NK-92 (cell line): ENCODE results near the gene GP1BA.

ENCODE experiments used
- DNase-seq: peaks from one replicate; lab custom pipeline; 2025; ENCODE audit not compliant: unreplicated experiment; lab: John Stamatoyannopoulos, UW

Gene GP1BA

GRCh38 chr17:4937553-4937952, 5.5 kb downstream of the GP1BA start:
- no peak for DNase-seq

DNA sequence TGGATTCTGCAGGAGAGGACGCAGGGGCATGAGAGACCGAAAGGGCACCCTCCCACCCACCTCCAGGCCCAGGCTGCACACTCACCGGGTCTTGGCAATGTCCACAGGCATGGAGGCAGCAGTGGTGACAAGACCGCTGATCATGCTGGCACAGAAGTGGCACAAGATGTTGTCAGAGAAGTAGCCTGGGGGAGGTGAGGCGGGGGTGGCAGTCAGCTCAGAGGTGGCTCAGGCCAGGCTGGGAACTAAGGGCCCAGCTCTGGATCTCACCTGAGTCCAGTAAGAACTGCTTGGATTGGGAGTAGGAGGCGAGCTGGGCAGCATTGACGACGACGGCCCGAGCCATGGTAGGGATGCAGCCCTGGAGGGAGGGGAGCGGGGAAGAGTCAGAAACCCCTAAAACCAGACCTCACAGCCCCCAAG, 6.0 kb downstream of the GP1BA start:
- no peak for DNase-seq

DNA sequence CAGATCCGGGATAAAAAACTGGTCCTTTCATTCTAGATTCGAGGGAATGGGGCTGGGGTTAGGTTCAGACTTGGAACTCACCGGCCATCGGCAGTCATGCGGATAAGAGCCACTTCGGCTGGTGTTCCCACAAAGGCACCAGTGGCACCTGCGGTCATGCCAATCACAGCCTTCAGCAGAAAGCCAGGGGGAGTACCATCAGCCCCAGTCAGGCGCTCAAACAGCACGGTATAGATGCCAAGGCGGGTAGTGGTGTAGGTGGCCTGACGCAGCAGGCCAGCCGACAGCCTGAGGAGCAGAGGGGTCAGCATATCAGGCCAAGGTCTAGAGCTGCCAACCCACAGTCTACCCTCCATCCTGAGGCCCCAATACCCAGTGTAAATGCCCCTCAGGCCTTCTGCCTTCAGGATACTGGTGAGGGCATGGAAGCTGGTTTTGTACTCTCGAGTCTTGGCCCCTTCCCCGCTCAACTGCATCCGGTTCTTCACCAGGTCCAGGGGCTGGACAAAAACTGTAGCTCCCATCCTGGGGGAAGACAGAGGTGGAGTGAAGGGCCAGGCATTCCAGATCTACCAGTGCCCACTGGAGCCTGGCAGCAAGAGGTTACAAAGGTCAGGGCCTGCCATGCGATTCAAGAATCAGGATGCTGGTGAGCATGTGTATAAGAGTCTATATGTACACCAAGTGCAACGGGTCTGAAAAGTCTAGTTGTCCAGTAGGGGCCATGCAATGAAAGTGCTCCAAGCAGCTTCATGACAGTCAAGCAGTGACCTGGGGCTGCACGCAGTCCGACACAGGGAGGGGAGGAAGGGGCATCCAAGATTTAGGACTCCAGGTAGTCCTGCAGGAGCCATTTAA, 6.8 kb downstream of the GP1BA start:
- no peak for DNase-seq

- DNase-seq, result no peak
Measured at GRCh38 chr17:4939546-4939795, 7.4 kb downstream of the GP1BA start.

DNA sequence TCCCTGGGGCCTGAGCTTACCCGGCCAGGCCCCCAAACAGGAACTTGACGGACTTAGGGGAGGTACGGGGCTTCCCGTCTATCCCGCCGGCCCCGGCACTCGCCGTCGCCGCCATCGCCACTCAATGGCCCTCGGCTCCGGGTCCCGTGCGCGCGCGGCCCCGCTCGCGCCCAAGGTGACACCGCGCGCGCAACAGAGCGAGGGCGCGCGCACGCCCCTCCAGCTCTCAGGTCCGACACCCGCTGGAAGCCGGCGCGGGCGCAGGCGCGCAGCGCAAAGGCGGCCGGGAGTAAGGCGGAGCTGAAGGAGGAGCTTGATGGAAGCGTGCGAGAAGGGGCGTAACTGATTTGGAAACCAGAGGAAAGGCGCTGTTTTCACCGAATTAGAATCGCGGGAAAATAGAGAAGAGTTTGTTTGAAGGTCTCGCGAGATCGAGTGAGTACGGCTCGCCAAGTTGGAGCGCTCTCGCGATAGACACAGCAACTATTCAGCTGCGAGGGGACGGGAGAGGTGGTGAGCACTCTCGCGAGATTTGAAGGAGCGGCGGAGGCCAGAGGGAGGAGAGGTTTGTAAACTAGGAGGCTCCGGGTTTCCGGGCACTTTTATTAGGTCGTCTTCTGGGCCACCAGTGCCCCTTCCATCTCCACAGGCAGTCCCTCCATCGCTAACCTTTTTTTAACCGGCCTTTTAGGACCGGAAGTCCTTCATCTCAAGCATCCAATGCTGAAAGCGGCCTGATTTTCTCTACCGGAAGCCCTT, 7.9 kb downstream of the GP1BA start, which contains the start of the genes RNF167 and SLC25A11:
Gene RNF167, plus strand, starts transcription at position 473 of the 759 bp plus-strand sequence. CDS start 642 bp downstream, outside the sequence.
Gene SLC25A11, minus strand, starts transcription at position 251 of the 759 bp plus-strand sequence. Its CDS starts 136 bp downstream, at position 115.
- peak; percentile 76 for DNase-seq

- no peak for DNase-seq
Measured at GRCh38 chr17:4940555-4941318, 8.7 kb downstream of the GP1BA start.

DNA sequence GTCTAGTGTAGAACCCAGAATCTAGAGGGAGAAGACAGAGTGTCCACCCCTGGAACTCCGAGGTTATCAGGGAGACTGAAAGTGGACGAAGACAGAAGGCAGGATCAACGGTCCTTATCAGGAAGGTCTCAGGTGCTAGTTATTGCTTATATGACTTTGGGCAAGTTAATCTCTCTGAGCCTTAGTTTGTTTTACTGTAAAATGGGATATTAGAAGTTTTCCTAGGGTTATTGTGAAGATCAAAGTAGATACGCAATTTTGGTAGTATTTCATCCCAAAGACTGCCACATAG, 9.2 kb downstream of the GP1BA start:
- DNase-seq, result no peak

DNA sequence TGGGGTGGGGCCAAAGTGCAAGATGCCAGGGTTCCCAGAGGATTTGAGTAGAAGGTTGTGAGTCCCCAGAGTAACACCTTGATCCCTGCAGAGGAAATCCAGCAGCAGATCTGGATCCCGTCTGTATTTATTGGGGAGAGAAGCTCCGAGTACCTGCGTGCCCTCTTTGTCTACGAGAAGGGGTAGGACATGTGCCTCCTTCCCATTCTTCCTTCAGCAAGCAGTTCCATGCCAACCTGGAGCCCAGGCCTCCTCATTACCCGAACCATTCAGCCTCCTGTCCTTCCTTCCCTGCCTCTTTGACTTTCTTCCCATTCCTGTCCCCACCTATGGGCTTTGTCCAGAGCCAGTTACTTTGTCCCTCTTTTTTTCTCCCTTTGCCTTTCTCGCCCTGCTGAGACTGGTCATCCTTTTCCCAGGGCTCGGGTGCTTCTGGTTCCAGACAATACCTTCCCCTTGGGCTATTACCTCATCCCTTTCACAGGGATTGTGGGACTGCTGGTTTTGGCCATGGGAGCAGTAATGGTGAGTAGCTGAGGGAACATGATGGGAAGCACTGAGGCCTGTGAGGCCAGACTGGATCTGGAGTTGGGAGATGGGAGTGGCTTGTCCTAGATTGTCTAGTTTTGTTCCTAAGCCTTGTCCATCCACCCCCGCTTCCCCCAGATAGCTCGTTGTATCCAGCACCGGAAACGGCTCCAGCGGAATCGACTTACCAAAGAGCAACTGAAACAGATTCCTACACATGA, 10.9 kb downstream of the GP1BA start:
- DNase-seq, result no peak

DNA sequence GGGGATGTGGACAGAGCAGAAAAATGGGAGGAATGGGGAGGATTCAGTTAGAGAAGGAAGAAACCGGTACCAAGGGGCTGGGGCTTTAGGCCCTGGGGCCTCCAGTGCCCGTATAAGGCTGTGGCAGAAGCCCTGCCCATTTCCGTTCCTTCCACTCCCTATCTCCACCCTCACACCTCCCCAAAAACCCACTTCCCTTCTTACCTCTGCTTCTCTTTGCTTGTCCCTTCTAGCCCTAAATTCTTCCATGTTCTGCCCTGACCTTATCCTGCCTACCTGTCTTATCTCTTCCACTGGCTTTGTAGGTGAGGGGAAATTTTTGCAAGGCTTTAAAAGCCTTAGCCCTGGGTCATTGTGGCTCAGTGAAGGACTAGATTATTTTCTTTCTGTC, 12.1 kb downstream of the GP1BA start:
- DNase-seq, result no peak

- no peak for DNase-seq
Measured at GRCh38 chr17:4944554-4945175, 12.6 kb downstream of the GP1BA start.

GRCh38 chr17:4945176-4945943, 13.3 kb downstream of the GP1BA start:
- no peak for DNase-seq

DNA sequence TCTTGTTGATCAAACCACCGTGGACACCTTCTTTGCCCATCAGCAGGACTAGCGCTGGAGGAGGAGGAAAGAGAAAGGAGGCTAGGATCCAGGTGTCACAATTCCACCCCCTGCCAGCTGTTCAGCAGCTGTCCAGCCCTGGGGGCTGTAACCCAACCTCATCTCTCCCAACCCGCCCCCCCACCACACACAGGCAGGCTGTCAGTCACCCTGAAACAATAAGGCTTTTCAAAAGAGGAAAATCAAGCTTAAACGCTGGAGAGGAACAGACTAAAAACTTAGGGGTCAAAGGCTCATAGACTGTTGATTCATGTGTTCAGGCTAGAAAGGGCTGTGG, 13.8 kb downstream of the GP1BA start:
- no peak for DNase-seq

GRCh38 chr17:4946312-4946976, 14.4 kb downstream of the GP1BA start:
- DNase-seq, result no peak

DNA sequence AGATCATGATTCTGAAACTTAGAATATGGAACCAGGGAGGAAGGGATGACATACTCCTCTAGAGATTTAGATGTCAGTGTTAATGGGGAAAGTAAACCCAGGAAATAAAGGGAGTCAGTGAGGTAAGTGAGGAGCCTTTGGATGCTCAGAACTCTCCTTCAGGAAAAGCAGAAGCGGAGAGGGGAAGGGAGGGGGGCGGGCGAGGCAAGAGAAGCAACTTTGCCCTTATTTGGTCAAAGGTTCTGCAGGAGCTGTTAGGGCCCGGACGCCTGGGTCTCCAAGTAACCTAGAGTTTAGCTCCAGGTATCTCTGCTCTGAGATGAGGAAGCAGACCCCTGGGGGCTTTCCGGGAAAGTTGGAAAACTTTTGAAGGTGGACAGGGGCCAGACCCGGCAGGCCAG, 14.9 kb downstream of the GP1BA start:
- no peak for DNase-seq

DNA sequence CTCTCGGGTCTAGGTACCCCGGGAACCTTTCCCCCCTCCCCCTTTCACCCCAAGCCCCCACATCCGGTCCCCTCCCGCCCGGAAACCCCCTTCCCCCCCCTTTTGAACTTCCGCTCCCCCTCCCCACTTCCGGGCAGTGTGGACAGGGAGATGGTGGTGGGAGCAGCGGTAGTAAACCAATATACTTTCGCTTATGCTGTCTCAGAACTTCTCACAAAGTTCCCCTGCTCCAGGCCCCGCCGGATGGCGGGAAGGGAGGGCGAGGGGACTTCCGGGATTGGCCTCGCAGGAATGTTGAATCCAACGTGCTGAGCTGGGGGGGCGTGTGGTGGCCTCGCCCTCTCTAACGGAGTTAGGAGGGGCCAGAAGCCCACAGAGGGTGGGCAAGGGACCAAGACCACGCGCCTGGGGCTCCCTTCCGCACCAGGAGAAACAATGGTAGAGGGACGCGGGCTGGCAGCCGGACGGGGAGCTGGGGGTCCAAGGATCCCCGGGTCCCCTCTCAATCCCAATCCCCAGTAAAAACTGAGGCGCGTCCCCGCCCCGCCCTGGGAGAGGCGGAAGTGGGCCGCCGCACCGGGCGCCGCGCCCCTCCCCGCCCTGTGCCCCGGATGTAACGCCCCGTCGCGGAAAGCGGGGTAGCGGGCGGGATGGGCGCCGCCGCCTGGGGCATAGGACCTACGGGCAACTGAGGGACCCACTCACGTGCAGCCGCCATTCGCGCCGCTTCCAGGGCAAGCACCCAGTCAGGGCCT, 15.5 kb downstream of the GP1BA start:
- no peak for DNase-seq

- peak; percentile 59 for DNase-seq
Measured at GRCh38 chr17:4948166-4948930, 16.3 kb downstream of the GP1BA start, which contains the start of gene PFN1. PFN1 (minus strand) TSS chr17:4948530; CDS start chr17:4948394, 136 bp downstream.

GRCh38 chr17:4948931-4949320, 16.8 kb downstream of the GP1BA start:
- no peak for DNase-seq
